Suprapubic skin (tissue), 4 donors: ENCODE data around the gene CASP6.

Experiments used
- CTCF ChIP-seq, 2 donors: fragments of 200-600 bp in 1 of 2; fragments of 450-650 bp in 1 of 2; sonication (generic) in 1 of 2; IDR thresholded peaks; one replicate each; pipeline ENCODE4 v1.5.1; 2016 to 2019; ENCODE audit warnings: antibody characterized with exemption in 2 of 2, mild to moderate bottlenecking in 1 of 2, moderate library complexity in 1 of 2
- POLR2A ChIP-seq, 2 donors: fragments of 450-650 bp; IDR thresholded peaks; one replicate each; pipeline ENCODE4 v1.6.1; 2017; ENCODE audit warnings: antibody characterized with exemption in 2 of 2, mild to moderate bottlenecking in 2 of 2, moderate library complexity in 2 of 2
- POLR2AphosphoS5 ChIP-seq, 3 donors: sonication (generic); formaldehyde crosslinking; IDR thresholded peaks; one replicate each; pipeline ENCODE4 v1.6.1; 2017; ENCODE audit warnings: antibody characterized with exemption in 3 of 3

- TF ChIP-seq POLR2A (IDR thresholded peaks at IDR 0.05) (no peak), CTCF (IDR thresholded peaks at IDR 0.05) (no peak), POLR2AphosphoS5 (IDR thresholded peaks at IDR 0.05) (no peak)
Observed at GRCh38 chr4:109733728-109734127, 30.5 kb upstream of the CASP6 start.
